ENCODE data around the gene GALNT9.

- TF ChIP-seq CTCF (IDR thresholded peaks at IDR 0.05) (no peak), EZH2 (IDR thresholded peaks at IDR 0.05; ENCODE audit: borderline replicate concordance, insufficient read depth, low read depth, low read length, poor library complexity, severe bottlenecking) (no peak)
These were observed 158.6 kb downstream of the GALNT9 start for GRCh38 chr12:132170637-132171292.

Measured in B cell (primary cell).